ENCODE results near the gene FAM177A1. TPM values are rescaled to one million over a fixed set of nuclear protein-coding genes. Genes with fewer than 3 reads are reported as not detected.
"Not testable (repeated sequence)": the region's sequence is repeated elsewhere in the genome, so short reads cannot be mapped to it uniquely, and the experiment has no call there.

FAM177A1 gene
- total and polyA plus RNA-seq, 2 donors (not counting 1 experiment from before 2014, with no cell fraction given), result 63.4 to 64.6 TPM

DNA sequence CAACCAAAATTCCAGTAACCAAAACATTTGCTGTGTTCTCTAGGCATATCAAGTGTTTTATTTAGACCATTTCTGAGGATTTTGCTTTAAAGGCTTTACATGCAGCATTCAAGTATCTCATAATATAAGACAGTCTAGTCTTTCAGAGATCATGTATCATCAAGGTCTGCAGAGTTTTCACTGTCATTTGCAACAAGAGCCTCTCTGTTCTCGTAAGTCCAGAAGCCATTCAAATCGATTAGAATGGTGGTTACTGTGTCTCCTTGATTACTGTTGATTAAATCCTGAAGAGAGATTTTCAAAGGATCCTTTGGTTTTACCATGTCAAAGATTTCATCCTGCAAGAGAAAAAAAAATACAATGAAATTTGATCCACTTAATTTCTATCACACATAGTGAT lies 39.4 kb downstream of the FAM177A1 start:
- Histone ChIP-seq H2AFZ (ENCODE audit: low read length) (no peak overlapping the region), H3K4me3 (replicated peaks in 1 of 4; ENCODE audit: control extremely low read depth in 1 of 4, insufficient read depth in 1 of 4, low read depth in 3 of 4, low read length in 4 of 4) (no peak overlapping the region), H3K4me1 (ENCODE audit: control insufficient read depth, extremely low read depth, insufficient read depth, low read length) (no peaks in the 10 kb centered on the region), H3K4me2 (ENCODE audit: extremely low read depth, insufficient read depth, low read length) (no peak overlapping the region), H4K20me1 (ENCODE audit: control insufficient read depth, extremely low read depth, insufficient read depth, low read length) (no peaks in the 10 kb centered on the region), H3K27ac (ENCODE audit: insufficient read depth, low read length) (no peak overlapping the region), H3K36me3 (ENCODE audit: control insufficient read depth, insufficient read depth, low read length) (peaks cover 2% of the 10 kb centered on the region), H3K79me2 (ENCODE audit: control insufficient read depth, insufficient read depth, low read length) (no peaks in the 10 kb centered on the region), H3K9ac (ENCODE audit: insufficient read depth, low read length) (no peak overlapping the region), H3K27me3 (ENCODE audit: control insufficient read depth, insufficient read depth, low read length) (no peaks in the 10 kb centered on the region), H3K9me3 (ENCODE audit: control insufficient read depth, insufficient read depth, low read depth, low read length) (no peaks in the 10 kb centered on the region)
- no peak for DNase-seq (ENCODE audit: low read depth in 2 of 2)
- TF ChIP-seq, protein P1, sequence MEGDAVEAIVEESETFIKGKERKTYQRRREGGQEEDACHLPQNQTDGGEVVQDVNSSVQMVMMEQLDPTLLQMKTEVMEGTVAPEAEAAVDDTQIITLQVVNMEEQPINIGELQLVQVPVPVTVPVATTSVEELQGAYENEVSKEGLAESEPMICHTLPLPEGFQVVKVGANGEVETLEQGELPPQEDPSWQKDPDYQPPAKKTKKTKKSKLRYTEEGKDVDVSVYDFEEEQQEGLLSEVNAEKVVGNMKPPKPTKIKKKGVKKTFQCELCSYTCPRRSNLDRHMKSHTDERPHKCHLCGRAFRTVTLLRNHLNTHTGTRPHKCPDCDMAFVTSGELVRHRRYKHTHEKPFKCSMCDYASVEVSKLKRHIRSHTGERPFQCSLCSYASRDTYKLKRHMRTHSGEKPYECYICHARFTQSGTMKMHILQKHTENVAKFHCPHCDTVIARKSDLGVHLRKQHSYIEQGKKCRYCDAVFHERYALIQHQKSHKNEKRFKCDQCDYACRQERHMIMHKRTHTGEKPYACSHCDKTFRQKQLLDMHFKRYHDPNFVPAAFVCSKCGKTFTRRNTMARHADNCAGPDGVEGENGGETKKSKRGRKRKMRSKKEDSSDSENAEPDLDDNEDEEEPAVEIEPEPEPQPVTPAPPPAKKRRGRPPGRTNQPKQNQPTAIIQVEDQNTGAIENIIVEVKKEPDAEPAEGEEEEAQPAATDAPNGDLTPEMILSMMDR (conservative IDR thresholded peaks at IDR 0.05 in 1 of 2, IDR thresholded peaks at IDR 0.05 in 1 of 2; ENCODE audit: low read depth in 1 of 2, low read length in 2 of 2), result no peak
- TF ChIP-seq EZH2 (IDR thresholded peaks at IDR 0.05; ENCODE audit: low read length, missing control alignments), result no peak

GRCh38 chr14:35088514-35088913 lies 42.4 kb downstream of the FAM177A1 start:
- TF ChIP-seq, protein P1 (conservative IDR thresholded peaks at IDR 0.05 in 1 of 2, IDR thresholded peaks at IDR 0.05 in 1 of 2; ENCODE audit: low read depth in 1 of 2, low read length in 2 of 2), result no peak
- H3K4me2 ChIP-seq (ENCODE audit: extremely low read depth, insufficient read depth, low read length), result no peak overlapping the region
- no peak overlapping the region for H3K27ac ChIP-seq (ENCODE audit: insufficient read depth, low read length)
- DNase-seq (ENCODE audit: low read depth in 2 of 2), result peak in 1 of 2 donors; percentile 32
- H3K79me2 ChIP-seq (ENCODE audit: control insufficient read depth, insufficient read depth, low read length), result no peaks in the 10 kb centered on the region
- H4K20me1 ChIP-seq (ENCODE audit: control insufficient read depth, extremely low read depth, insufficient read depth, low read length), result no peaks in the 10 kb centered on the region
- no peak overlapping the region for H2AFZ ChIP-seq (ENCODE audit: low read length)
- H3K36me3 ChIP-seq (ENCODE audit: control insufficient read depth, insufficient read depth, low read length), result no peaks in the 10 kb centered on the region
- H3K9me3 ChIP-seq (ENCODE audit: control insufficient read depth, insufficient read depth, low read depth, low read length), result no peaks in the 10 kb centered on the region
- H3K4me3 ChIP-seq (replicated peaks in 1 of 4; ENCODE audit: control extremely low read depth in 1 of 4, insufficient read depth in 1 of 4, low read depth in 3 of 4, low read length in 4 of 4), result no peak overlapping the region
- no peaks in the 10 kb centered on the region for H3K27me3 ChIP-seq (ENCODE audit: control insufficient read depth, insufficient read depth, low read length)
- H3K4me1 ChIP-seq (ENCODE audit: control insufficient read depth, extremely low read depth, insufficient read depth, low read length), result no peaks in the 10 kb centered on the region
- H3K9ac ChIP-seq (ENCODE audit: insufficient read depth, low read length), result no peak overlapping the region

DNA sequence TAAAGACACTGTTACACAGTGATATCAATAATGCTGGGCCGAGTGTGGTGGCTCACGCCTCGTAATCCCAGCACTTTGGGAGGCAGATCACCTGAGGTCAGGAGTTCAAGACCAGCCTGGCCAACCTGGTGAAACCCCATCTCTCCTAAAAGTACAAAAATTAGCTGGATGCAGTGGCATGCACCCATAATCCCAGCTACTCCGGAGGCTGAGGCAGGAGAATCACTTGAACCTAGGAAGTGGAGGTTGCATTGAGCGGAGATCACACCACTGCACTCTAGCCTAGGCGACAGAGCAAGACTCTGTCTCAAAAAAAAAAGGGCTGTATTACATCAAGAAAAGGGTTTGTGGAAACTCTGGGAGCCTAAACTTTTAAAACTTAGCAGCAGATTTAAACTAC lies 48.6 kb downstream of the FAM177A1 start:
- not testable (repeated sequence) for H3K9me3 ChIP-seq (ENCODE audit: control insufficient read depth, insufficient read depth, low read depth, low read length); DNase-seq (ENCODE audit: low read depth in 2 of 2); H2AFZ ChIP-seq (ENCODE audit: low read length); H3K27me3 ChIP-seq (ENCODE audit: control insufficient read depth, insufficient read depth, low read length); H3K4me1 ChIP-seq (ENCODE audit: control insufficient read depth, extremely low read depth, insufficient read depth, low read length); H3K4me2 ChIP-seq (ENCODE audit: extremely low read depth, insufficient read depth, low read length); H4K20me1 ChIP-seq (ENCODE audit: control insufficient read depth, extremely low read depth, insufficient read depth, low read length); H3K36me3 ChIP-seq (ENCODE audit: control insufficient read depth, insufficient read depth, low read length); H3K27ac ChIP-seq (ENCODE audit: insufficient read depth, low read length); H3K79me2 ChIP-seq (ENCODE audit: control insufficient read depth, insufficient read depth, low read length); H3K9ac ChIP-seq (ENCODE audit: insufficient read depth, low read length); H3K4me3 ChIP-seq (replicated peaks in 1 of 4; ENCODE audit: control extremely low read depth in 1 of 4, insufficient read depth in 1 of 4, low read depth in 3 of 4, low read length in 4 of 4)

All from fibroblast of lung (primary cell).